Erythroblast (primary cell): Measurements from ENCODE around the gene CEP162.
"Not testable (repeated sequence)": the region's sequence is repeated elsewhere in the genome, so short reads cannot be mapped to it uniquely, and the experiment has no call there.

Experiments used
- GATA1 ChIP-seq: IDR thresholded peaks from 2 replicates; pipeline ENCODE4 v1.6.1; 2011; ENCODE audit warnings: low read depth, mild to moderate bottlenecking, control low read depth, low read length, moderate library complexity
- POLR2A ChIP-seq: IDR thresholded peaks from 2 replicates; pipeline ENCODE4 v1.6.1; 2011; ENCODE audit warnings: mild to moderate bottlenecking, low read length

DNA sequence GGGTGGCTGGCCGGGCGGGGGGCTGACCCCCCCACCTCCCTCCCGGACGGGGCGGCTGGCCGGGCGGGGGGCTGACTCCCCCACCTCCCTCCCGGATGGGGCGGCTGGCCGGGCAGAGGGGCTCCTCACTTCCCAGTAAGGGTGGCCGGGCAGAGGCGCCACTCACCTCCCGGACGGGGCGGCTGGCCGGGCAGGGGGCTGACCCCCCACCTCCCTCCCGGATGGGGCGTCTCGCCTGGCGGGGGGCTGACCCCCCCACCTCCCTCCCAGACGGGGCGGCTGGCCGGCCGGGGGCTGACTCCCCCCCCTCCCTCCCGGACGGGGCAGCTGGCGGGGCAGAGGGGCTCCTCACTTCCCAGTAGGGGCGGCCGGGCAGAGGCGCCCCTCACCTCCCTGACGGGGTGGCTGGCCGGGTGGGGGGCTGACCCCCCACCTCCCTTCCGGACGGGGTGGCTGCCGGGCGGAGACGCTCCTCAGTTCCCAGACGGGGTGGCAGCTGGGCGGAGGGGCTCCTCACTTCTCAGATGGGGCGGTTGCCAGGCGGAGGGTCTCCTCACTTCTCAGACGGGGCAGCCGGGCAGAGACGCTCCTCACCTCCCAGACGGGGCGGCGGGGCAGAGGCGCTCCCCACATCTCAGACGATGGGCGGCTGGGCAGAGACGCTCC is 17.1 kb upstream of the CEP162 start:
- not testable (repeated sequence) for TF ChIP-seq POLR2A, GATA1
